ENCODE results near the gene IRX4.

DNA sequence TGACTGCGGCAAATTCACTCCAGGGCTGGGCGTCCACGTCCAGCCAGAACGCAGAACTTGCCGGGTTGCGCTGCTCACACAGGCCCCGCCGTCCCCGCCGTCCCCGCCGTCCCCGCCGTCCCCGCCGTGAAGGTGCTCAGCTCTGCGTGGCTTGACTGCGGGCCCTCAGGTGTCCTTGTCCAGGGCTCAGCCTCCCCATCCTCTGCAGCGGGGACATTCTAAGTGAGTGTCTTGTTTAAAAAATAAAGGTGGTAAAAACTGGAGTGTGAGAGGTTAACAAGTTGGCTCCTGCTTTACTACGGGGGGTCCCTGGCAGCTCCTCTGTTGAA, 14.9 kb downstream of the IRX4 start:
- no peak for TF ChIP-seq EZH2phosphoT487 (IDR thresholded peaks at IDR 0.05; ENCODE audit: insufficient read depth, low read depth)
- no peak for TF ChIP-seq EZH2 (IDR thresholded peaks at IDR 0.05; ENCODE audit: insufficient read depth, poor library complexity, severe bottlenecking)

Data from GM23248 (cell line).